Stimulated activated CD4-positive, alpha-beta T cell treated with anti-CD3 and anti-CD28 coated beads, Interleukin-1b, Interleukin-23, amount 100 ng/mL, for 1 hour (primary cell): ENCODE data around the gene CHST3.
"Not testable (repeated sequence)": the region's sequence is repeated elsewhere in the genome, so short reads cannot be mapped to it uniquely, and the experiment has no call there.

ENCODE experiments used
- DNase-seq, 2 donors: peaks; one replicate each; pipeline ENCODE4 v3.0.0-alpha.2; 2020; ENCODE audit warnings: low read depth in 2 of 2

The CHST3 gene

DNA sequence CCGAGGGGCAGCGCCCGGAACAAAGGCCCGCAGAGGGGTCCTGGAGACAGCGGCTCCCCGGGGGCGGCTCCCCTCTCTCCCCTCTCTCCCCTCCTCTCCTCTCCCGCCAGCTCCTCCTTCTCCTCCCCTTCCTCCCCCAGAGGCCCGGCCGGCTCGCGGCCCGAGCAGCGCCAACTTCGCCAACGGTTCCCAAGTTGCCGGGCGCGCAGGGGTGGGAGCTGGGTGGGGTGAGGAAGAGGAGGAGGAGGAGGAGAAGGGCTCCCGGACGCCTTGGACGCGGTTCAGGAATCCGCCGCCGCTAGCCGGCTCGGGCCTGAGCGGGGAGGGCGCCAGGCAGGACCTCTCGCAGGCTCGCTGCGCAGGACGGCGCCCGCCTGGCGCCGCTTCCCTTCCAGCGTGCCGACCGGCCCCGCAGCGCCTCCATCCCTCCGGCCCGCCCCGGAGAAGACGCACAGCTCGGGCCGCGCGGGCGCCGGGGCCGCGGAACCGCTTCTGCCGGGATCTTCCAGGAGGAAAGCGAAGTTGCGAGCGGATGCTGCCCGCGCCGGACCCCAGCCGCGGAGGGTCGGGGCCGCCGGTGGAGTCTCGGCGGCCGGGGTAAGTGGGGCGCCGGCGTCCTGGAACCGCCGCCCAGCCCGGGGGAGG, at the start of gene CHST3:
Gene CHST3 (plus strand): TSS at position 298 of the 645 bp plus-strand sequence. CDS start 41,448 bp downstream, outside the sequence.
- DNase-seq: no peak

GRCh38 chr10:71916827-71917226, 47.4 kb upstream of the CHST3 start:
- DNase-seq: no peak

DNA sequence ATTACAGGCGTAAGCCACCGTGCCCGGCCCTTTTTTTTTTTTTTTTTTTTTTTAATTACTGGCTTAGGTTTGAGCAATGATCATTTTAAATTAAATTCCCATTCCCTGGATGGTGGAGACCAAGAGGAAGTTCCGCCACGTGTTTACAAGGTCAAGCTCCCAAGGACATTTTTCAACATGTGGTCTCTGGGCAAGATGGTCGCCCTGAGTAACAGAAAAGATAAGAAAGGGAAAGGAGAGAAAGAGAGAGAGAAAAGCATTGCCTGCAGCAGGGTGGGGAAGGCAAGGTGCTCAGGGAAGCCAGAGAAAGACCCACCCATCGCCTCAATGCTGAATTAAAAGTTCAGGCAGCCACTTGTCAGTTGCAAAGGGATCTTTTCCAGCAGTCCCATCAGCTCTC, 45.2 kb upstream of the CHST3 start:
- no peak for DNase-seq

- DNase-seq: not testable (repeated sequence)
Observed at GRCh38 chr10:71919956-71920539, 44.1 kb upstream of the CHST3 start.

- no peak for DNase-seq
Observed at GRCh38 chr10:71920540-71921323, 43.5 kb upstream of the CHST3 start.

DNA sequence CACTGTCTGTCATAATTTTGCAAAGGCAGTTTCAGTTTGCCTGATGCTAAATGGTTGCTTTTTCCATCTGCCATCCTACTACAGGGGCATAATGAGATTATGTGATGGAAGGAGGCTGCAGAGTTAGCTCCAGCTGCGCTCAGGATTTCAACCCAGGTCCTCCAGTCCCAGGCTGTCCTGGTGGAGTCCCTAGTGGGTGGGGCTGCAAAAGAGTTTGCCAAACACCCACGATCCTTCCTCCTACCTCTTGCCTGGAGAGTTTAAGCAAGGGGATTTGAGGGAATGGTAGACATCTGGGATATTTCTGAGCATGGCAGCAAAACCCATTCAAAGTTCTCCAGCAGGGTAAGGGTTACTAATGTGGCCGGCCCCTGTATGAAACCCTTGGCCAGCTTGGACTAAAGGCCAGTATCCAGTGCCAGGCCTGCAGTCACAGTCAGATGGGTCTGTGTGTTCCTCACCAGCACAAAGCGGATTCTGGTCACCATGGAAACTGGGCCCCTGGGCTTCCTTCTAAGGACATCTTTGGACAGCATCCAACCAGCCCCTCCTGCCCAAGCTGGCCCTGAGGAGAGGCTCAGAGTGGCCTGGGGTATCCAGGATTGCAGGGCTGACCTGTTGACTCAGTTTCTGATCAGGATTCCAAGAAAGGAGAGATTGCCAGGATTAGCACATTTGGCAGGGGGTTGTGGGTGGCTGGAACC, 42.7 kb upstream of the CHST3 start:
- DNase-seq: no peak

GRCh38 chr10:71923138-71923692, 41.0 kb upstream of the CHST3 start:
- no peak for DNase-seq

- no peak for DNase-seq
Observed at GRCh38 chr10:71924771-71925170, 39.4 kb upstream of the CHST3 start.

- no peak for DNase-seq
Observed at GRCh38 chr10:71927159-71927558, 37.0 kb upstream of the CHST3 start.

DNA sequence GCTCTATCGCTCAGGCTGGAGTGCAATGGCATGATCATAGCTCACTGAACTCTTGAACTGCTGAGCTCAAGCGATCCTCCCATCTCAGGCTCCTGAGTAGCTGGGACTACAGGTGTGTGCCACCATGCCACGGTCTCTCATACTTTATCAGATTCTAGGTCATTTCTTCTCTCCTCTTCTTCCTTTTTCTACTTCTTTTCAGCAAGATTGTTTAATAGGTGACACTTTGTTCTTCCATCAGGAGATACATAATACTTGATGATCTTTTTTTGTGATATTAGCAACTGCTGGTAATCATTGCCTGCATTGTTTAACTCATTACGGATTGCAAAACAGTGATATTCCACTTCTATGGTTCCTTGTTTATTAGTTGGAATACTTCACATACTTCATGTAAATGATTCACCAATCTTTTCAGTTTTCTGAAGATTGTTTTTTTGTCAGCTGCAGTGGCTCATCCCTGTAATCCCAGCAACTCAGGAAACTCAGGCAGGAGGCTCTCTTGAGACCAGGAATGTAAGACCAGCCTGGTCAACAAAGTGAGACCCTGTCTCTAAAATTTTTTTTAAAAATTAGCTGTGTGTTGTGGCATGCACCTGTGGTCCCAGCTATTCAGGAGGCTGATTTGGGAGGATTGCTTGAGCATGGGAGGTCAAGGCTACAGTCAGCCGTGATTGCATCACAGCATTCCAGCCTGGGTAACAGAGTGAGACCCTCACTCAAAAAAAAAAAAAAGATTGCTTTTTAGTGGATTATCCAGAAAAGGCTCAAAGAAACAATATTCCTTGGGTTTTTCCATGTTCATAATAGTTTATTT, 36.2 kb upstream of the CHST3 start:
- no peak for DNase-seq

DNA sequence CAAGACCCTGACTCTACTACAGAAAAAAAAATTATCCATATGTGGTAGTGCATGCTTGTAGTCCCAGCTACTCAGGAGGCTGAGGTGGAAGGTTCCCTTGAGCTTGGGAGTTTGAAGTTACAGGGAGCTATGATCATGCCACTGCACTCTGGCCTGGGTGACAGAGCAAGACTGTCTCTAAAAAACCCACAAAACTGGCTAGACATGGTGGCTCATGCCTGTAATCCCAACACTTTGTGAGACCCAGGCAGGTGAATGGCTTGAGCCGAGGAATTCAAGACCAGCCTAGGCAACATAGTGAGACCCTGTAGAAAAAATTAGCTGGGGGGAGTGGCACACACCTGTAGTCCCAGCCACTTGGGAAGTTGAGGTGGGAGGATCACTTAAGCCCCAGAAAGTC, 32.9 kb upstream of the CHST3 start:
- no peak for DNase-seq

GRCh38 chr10:71933651-71934050, 30.5 kb upstream of the CHST3 start:
- peak in 1 of 2 donors; percentile 33 for DNase-seq

GRCh38 chr10:71938211-71938610, 26.0 kb upstream of the CHST3 start:
- no peak for DNase-seq

GRCh38 chr10:71939304-71939703, 24.9 kb upstream of the CHST3 start:
- DNase-seq: no peak

GRCh38 chr10:71939861-71940474, 24.2 kb upstream of the CHST3 start:
- no peak for DNase-seq

GRCh38 chr10:71940752-71941151, 23.4 kb upstream of the CHST3 start:
- DNase-seq: no peak

DNA sequence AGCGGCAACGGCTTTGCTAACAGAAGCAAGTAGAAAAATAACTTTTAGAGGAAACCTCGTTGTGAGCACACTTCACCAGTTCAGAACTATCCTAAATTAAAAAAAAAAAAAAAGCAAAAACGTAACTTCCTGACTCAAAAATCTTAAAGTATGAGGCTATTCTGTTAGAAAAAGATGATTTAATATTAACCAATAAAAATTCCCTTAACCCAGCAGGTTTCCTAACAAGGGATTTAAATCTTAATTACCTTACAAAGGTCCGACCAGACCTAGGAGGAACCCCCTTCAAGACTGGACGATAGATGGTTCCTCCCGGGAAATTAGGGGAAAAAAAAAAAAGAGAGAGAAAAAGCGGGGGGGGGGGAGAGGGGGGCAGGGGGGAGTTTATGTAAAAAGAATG, 22.9 kb upstream of the CHST3 start:
- no peak for DNase-seq

DNA sequence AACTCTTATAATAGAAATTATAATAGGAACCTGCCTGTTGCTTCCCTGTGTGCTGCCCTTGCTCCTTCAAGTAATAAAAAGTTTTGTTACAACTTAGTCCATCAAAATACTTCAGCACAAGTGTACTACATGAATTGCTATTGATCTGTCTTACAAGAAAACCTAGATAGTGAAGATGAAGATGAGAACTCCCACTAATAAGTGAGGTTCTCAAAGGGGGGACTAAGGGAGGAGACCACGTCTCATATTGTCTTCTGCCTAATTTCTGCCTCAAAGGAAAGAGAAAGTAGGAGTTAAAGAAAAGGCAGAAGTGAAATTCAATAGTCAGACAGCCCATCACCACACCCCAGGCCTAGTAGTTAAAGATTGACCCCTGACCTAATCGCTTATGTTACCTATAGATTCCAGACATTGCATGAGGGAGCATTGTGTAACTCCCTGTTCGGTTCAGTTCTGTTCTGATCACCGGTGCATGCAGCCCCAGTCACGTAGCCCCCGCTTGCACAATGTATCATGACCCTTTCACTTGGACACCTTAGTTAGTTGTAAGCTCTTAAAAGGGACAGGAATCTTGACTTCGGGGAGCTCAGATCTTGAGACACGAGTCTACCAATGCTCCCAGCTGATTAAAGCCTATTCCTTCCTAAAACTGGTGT, 18.2 kb upstream of the CHST3 start:
- no peak for DNase-seq

GRCh38 chr10:71946700-71947099, 17.5 kb upstream of the CHST3 start:
- DNase-seq: no peak

- no peak for DNase-seq
Observed at GRCh38 chr10:71948496-71949067, 15.6 kb upstream of the CHST3 start.
